GM10266 (cell line): Measurements from ENCODE around the gene CFAP97.

Experiments
- DNase-seq: peaks from one replicate; pipeline ENCODE4 v3.0.0; 2012; ENCODE audit errors: extremely low spot score
- TF ChIP-seq, protein P1 (sequence below): IDR thresholded peaks from 2 replicates; pipeline ENCODE4 v1.5.1; 2012; ENCODE audit warnings: mild to moderate bottlenecking, low read depth; ENCODE audit not compliant: control insufficient read depth, insufficient read depth; ENCODE audit errors: missing control alignments

CFAP97 gene

DNA sequence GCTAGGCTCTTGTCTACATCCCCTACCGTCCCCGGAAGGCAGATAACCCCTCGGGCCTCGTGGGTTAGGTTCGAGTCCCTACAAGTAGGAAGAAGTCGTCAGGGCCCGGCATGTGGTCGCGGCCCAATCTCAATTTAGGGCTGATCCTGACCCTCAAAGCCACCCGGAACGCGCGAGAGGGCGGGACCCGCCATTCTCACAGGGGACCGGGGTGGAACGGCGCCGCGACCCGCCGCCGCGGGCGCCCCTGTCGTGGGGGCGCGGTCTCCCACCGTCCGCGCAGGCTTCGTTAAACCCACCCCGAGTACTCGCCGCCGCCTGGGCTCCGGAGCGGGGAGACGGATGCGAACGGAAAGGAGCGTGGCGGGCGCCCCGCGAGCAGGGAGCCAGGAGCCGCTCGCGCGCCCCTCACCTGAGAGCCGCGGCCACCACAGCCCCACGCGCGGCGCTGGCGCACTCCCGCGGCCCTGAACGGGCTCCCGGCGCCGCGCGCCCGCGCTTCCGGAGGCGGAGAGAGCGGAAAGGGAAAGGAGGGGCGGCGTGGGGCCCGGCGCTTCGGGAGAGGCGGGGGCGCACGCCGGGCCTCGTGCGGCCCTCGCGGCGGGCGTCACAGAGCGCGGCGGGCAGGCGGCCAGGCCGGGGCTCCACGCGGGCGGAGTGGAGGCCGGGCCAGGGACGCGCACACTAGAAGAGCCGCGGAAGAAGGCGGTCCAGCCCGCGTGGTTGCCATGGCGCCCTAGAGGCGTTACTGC is at the start of gene CFAP97:
CFAP97 (minus strand) TSS at position 515 of the 752 bp plus-strand sequence. CDS start 12,804 bp downstream, outside the sequence.
- TF ChIP-seq, protein P1, sequence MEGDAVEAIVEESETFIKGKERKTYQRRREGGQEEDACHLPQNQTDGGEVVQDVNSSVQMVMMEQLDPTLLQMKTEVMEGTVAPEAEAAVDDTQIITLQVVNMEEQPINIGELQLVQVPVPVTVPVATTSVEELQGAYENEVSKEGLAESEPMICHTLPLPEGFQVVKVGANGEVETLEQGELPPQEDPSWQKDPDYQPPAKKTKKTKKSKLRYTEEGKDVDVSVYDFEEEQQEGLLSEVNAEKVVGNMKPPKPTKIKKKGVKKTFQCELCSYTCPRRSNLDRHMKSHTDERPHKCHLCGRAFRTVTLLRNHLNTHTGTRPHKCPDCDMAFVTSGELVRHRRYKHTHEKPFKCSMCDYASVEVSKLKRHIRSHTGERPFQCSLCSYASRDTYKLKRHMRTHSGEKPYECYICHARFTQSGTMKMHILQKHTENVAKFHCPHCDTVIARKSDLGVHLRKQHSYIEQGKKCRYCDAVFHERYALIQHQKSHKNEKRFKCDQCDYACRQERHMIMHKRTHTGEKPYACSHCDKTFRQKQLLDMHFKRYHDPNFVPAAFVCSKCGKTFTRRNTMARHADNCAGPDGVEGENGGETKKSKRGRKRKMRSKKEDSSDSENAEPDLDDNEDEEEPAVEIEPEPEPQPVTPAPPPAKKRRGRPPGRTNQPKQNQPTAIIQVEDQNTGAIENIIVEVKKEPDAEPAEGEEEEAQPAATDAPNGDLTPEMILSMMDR = no peak
- DNase-seq = peak; percentile 91

DNA sequence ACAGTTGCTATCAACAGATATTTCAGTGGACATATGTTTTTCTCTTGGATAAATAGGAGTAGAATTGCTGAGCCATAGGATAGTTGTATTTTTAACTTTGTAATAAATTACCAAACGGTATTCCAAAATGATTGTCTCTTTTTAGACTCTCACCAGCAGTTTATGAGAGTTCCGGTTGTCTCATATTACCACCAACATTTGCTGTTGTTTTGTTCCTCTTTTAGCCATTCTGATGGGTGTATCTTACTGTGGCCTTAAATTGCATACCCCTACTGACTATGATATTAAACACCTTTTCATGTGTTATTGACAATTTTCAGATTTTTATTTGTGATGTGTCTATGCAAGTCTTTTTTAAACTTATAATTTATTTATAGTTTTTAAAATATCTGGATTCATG is 45.3 kb upstream of the CFAP97 start:
- no peak for DNase-seq
- TF ChIP-seq, protein P1 = no peak

DNA sequence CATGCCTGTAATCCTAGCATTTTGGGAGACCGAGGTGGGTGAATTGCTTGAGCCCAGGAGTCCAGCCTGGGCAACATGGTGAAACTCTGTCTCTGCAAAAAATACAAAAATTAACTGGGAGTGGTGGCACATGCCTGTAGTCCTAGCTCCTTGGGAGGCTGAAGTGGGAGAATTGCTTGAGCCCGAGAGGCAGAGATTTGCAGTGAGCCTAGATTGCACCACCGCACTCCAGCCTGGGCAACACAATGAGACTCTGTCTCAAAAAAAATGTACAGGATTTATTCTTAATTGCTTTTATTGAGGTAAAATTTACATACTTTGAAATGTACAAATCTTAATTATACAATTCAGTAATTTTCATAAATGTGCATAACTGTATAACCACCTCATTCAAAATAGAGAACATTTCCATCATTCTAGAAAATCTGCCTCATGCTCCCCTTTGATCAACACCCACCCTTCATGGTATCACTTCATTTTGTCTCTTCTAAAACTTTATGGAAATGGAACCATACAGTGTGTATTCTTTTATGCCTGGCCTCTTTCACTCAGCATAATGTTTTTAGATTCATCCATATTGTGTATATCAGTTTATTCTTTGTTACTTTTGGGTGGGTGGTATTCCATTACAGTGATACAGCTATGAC is 44.7 kb upstream of the CFAP97 start:
- TF ChIP-seq, protein P1 = no peak
- DNase-seq = no peak

DNA sequence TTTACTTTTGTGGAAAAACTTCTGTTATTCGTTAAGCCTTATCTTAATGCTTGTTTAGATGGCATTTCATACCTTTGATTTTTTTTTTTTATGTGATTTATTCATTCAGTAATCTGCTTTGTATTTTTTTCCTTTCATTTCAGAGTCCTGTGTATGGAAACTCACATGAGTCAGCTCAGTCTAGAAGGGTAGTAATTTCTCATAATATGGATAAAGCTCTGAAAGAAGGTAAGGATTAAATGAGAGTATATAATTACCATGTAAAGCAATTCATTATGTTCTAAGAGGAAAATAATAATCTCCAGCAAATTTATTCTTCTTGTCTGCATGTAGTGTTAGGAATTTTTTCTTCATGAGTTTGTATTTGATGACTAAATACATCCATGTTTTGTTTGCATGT is 43.4 kb upstream of the CFAP97 start:
- TF ChIP-seq, protein P1 = no peak
- no peak for DNase-seq

DNA sequence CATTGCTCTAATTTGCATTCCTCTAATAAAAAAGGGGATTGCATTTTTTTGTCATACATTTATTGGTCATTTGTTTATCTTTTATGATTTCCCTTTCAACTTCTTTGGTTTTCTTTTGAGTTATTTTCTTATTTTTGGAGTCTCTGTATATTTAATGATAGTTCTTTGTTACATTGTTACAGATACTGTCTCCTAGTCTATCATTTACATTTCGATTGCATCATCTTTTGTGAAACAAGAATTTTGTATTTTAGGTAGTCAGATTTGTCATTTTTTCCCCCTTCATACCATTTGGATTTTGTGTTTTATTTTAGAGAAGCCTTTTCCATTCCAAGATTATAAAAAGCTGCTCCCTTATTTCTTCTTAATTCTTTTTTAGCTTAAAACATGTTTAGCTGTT is 42.7 kb upstream of the CFAP97 start:
- TF ChIP-seq, protein P1 = no peak
- no peak for DNase-seq

DNA sequence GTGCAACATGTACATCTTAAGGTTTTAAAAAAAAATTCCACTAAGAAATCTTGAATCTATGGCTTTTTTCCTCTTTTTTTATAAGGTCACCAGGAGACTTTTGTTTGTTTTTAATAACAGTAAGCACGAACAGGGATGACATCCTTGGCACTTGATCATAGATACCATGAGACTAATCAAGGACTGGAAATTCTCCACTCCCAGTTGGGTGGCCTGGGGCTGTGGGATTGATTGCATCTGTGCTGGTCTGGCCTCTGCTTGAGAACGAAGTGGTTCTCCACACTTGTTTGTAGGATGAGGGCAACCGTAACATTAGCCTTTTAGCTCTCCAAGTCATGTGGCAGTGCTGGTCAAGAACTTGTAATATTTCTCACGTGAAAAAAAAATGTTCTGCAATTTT is 41.0 kb upstream of the CFAP97 start:
- DNase-seq = no peak

More for the DNA sequence above, 41.0 kb upstream of the CFAP97 start:
- TF ChIP-seq, protein P1 = no peak
